HG02759 (cell line): ENCODE measurements around the gene ST8SIA5.

Source experiments
- ATAC-seq: cut with Tn5 transposase; IDR thresholded peaks from one replicate; pipeline ENCODE4 v1.9.1; 2021; ENCODE audit warnings: mild to moderate bottlenecking, moderate library complexity; ENCODE audit not compliant: unreplicated experiment

Gene ST8SIA5

GRCh38 chr18:46748466-46748865, 8.4 kb downstream of the ST8SIA5 start:
- ATAC-seq = no peak

- no peak for ATAC-seq
Measured at GRCh38 chr18:46740046-46740445, 16.8 kb downstream of the ST8SIA5 start.

DNA sequence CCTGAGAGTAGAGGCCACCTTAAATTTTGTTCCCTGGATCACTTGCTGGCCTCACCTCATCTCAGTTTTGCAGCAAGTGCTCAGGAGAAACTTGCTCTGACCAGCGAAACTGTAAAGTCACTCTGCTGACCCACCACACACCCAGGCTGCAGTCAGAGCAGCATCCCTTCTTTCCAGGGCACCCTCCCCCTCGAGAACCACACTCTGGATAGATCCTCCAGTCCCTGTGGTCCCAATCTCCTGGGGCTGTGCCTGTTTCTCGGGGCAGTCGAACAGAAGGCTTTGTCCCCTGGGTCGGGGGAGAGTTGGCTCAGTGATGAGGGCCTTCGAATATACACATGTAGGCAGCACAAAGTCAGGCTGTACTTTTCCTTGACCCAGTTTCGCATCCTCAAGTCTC, 18.4 kb downstream of the ST8SIA5 start:
- no peak for ATAC-seq

GRCh38 chr18:46736736-46737135, 20.1 kb downstream of the ST8SIA5 start:
- no peak for ATAC-seq

DNA sequence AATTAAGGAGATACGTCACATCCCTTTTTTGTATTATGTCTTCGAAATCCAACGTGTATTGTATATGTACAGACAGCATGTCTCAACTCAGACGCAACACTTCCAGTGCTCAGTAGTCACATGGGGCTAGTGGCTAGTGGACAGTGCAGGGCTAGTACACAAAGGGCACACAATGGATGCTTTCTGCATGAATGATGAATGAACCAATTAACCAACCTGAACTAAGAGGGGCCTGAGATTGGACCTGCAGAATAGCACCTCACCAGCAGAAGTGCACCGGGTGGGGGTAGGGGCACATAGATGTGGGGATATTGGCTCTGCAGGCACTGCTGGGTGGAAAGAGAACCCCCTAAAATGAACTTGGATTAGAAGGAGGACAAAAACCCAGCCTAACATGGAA, 20.7 kb downstream of the ST8SIA5 start:
- no peak for ATAC-seq

GRCh38 chr18:46734981-46735380, 21.9 kb downstream of the ST8SIA5 start:
- no peak for ATAC-seq

GRCh38 chr18:46733872-46734271, 23.0 kb downstream of the ST8SIA5 start:
- no peak for ATAC-seq

DNA sequence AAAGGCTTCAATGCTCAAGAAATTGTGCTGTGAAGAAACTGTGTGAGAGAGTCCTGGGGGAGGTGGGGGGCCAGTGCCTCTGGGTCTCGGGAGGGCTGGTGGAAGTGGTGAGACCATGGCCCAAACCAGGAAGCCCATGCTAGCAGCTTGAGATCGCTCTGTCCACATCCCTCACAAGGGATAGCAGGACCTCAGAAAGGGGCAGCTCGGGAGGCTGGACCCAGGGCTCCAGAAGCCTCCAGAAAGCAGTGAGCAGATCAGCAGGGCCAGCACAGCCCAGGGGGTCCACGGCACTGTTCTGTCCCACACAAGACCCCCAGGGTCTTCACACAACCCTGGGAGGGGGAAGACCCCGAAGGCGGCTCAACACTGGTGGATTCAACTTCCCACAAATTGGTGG, 24.1 kb downstream of the ST8SIA5 start:
- no peak for ATAC-seq

DNA sequence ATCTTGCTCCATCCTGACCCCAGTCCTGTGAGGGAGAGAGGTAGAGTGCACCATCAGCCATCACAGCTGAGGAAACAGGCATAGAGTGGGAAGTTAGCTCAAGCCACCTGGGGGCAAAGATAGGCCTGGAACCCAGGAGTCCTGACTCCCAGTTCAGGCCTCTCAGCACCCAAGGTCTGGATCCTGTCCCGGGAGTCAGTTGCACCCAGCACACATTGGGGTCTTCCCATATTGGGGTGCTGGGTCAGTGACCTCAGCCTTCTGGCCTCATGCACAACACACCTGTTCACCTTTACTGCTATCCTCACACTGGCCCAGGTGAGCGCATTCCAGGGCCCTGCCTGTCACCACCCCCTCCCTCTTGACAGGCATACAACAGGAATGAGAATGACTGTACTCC, 24.7 kb downstream of the ST8SIA5 start:
- no peak for ATAC-seq

DNA sequence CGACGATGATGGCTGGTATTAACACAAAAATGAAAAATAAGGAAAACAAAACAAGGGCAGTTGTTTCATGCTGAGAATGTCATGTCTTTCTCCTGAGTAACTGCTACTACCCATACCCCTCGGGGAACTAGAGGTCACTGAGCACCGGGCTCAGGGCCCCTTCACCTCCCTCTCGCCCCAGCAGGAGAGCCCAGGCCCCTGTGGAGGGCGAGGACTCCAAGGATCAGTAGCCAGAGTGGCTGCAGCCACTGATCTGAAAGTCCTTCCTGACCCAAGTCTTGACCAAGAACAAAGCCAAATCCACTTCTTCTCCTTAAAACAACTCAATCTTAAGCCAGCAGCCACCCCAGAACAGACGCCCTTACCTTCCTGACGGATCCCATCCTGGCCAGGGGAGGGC, 25.5 kb downstream of the ST8SIA5 start:
- ATAC-seq = no peak

DNA sequence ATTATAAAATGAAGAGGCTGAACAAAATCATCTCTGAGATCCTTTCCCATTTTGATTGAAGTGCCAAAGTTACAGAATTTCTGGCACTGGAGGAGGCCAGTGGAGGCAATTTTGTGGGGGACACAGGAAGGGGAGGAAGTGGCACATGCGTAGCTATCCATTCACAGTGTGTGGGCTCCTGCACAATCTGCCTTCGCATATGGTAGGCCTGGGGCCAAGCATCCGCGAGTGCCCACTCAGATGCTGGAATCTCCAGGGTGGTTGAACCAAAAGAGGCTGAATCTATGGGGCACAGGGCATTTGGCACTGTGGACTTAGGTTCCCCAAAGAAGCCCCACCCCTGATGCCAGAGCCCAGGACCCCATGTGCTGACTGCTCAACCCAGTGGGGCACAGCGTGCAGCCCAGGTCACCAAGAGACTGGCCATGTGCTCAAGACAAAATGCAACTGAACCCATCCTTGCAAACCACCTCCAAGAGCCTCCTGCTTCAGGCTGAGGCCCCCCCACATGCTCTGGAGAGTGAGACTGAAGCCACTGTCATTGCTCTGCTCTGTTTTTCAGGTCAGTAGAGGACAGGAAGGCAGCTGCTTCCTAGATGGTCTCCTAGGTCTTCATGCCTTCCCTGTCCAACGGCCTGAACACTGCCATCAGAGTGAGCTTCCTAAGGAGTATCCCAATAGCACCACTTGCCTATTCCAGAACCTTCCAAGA, 28.5 kb downstream of the ST8SIA5 start:
- ATAC-seq = no peak

DNA sequence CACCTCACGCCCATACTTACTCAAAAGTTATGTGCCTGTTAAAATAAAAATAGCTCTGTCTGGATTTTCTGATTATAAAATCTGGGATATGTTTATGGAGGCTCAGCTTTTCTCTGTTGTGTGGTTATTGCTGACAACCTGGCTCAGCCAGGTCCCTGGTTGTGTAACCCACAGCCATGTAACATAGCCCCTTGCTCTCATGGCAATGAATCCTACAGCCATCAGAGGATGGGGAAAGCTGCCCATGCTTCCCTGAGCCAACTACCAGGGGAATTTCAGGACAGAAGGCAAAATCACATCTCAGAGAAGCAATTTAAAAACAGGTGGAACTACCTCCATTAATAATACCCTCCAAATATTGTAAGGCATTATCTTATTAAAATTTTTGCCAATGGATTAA, 29.7 kb downstream of the ST8SIA5 start:
- no peak for ATAC-seq

DNA sequence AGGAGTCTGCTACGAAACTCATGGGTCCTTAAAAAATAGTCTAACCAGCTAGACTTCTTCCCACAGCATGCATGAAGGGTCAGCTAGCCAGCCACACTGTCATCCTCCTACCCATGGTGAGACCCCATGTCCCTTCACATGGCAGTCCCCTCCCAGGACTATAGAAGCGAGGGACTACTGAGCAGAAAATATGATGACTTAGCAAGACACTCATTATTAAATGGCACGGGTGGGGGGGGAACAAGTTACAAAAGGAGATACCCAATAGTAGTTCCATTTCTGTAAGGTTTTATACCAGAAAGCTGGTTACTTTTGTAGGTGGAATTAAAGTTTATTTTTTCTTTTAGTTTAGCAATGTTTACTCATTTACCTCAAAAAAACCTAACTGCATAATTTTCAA, 31.5 kb downstream of the ST8SIA5 start:
- ATAC-seq = no peak

GRCh38 chr18:46723856-46724415, 32.9 kb downstream of the ST8SIA5 start:
- no peak for ATAC-seq

GRCh38 chr18:46722051-46722450, 34.8 kb downstream of the ST8SIA5 start:
- ATAC-seq = no peak

GRCh38 chr18:46721331-46721730, 35.5 kb downstream of the ST8SIA5 start:
- no peak for ATAC-seq

- ATAC-seq = no peak
Measured at GRCh38 chr18:46720521-46720920, 36.3 kb downstream of the ST8SIA5 start.

DNA sequence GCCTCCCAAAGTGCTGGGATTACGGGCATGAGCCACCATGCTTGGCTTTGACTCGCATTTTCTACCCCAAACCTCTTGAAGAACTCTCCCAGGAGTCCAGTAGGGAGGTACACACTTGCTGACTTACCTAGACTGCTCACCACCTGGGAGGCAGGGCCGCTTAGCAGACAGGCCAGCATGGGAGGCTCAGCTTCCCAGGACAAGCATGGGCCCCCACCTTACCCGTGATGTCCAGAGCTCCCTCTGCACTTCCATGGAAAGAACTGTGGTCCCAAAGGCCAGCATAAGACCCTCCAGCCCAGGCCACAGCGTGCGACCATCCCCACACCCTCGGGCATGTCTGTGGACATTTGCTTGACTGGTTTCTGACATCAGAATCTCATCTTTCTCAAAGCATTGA, 36.8 kb downstream of the ST8SIA5 start:
- ATAC-seq = no peak

- no peak for ATAC-seq
Measured at GRCh38 chr18:46719388-46719787, 37.5 kb downstream of the ST8SIA5 start.

DNA sequence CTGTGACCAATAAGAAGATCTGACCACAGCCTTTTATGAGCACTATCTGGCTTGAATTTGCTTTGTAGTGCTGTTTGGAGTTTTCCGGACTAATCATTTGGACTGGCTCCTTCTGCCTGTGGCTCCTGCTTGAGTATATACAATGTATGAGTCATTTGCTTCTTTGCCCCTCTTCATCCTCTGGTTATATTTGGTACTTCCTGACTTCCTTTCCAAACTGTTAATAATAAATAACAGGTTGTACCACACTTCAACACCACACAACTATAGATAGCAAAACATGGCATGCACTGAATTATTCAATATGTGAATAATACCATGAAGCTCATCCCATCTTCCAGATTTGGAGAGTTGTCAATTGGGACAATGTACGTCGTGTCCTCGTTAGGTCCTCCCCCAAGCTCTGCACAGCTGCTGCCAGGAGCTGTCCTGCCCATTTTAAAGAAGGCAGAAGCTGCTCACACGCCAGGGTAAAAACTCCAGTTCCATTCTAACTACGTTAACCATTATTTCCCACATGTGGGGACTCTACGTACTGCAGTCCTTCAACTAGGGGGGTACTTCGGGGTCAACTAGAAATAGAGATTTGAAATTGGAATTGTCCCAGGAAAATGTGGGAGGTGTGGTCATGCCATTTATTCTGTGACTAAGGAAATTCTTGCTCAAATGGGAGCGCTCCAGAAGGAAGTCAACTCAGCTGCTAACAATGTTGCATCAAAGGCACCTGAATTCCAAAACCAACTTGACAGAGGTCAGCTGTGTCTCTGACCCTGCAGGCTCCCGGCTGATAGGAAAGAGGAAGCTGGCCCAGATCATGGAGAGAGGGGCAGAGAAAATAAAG, 38.1 kb downstream of the ST8SIA5 start:
- ATAC-seq = no peak

DNA sequence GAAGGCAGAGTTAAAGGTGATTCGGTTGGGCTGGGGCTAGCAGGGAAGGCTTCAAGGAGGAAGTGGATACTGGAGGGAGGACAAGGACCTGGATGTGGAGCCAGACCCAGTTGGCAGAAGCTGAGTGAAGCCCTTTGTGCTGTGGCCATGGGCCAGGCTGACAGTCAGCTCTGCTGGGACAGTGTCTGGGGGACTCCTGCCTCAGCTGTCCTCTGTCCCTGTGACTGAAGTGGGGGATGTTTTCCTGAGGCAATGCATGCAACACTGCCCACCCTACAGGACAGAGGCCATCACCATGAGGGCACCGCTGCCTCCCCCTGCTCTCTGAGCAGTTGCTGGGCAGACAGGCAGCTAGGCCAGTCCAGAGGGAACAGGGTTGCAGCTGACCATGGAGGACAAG, 40.0 kb downstream of the ST8SIA5 start:
- no peak for ATAC-seq

- ATAC-seq = no peak
Measured at GRCh38 chr18:46716336-46716735, 40.5 kb downstream of the ST8SIA5 start.
